ENCODE measurements around the gene TWF1. TPM values are rescaled to one million over a fixed set of nuclear protein-coding genes. Genes with fewer than 3 reads are reported as not detected.
A peak's percentile ranks its signal among the peaks of the same experiment; 100 is the strongest.
"Not testable (repeated sequence)": the region's sequence is repeated elsewhere in the genome, so short reads cannot be mapped to it uniquely, and the experiment has no call there.

TWF1 gene
- total RNA-seq, 4 donors from 2014 or later, result 88.2 to 126 (median 111) TPM

GRCh38 chr12:43760396-43760795 is 45.7 kb downstream of the TWF1 start:
- no peak for TF ChIP-seq CTCF (IDR thresholded peaks at IDR 0.05)
- no peak for TF ChIP-seq POLR2A (IDR thresholded peaks at IDR 0.05)
- TF ChIP-seq EP300 (IDR thresholded peaks at IDR 0.05), result no peak
- no peak for TF ChIP-seq POLR2AphosphoS5 (IDR thresholded peaks at IDR 0.05)
- ATAC-seq, result no peak
- no peaks in the 10 kb centered on the region for H3K9me3 ChIP-seq
- H3K36me3 ChIP-seq, result no peaks in the 10 kb centered on the region
- no peak overlapping the region for H3K27ac ChIP-seq
- H3K27me3 ChIP-seq, result no peaks in the 10 kb centered on the region
- H3K4me1 ChIP-seq, result peaks cover 6 to 35% (median 18%) of the 10 kb centered on the region in 3 donors
- no peak overlapping the region for H3K4me3 ChIP-seq
- WGBS, 2 donors (ENCODE audit: low coverage in 1 of 2), result 57 to 85% methylated on average over 1 to 2 of the region's 2 CpGs

GRCh38 chr12:43758728-43759563 is 47.2 kb downstream of the TWF1 start, which contains the start of the genes IRAK4 and PUS7L:
IRAK4 (plus strand) TSS chr12:43758951; CDS start chr12:43768112, 9,161 bp downstream.
PUS7L (minus strand) TSS chr12:43758790; CDS start chr12:43755245, 3,545 bp downstream.
- TF ChIP-seq EP300 (IDR thresholded peaks at IDR 0.05), result no peak
- peak; percentile 74 for TF ChIP-seq POLR2AphosphoS5 (IDR thresholded peaks at IDR 0.05)
- peak in 3 of 4 experiments; percentile 48 to 55 (median 54) for TF ChIP-seq CTCF (IDR thresholded peaks at IDR 0.05)
- TF ChIP-seq POLR2A (IDR thresholded peaks at IDR 0.05), result peak; percentile 55 to 57
- no peaks in the 10 kb centered on the region for H3K9me3 ChIP-seq

GRCh38 chr12:43758247-43758727 is 47.8 kb downstream of the TWF1 start:
- no peak for TF ChIP-seq POLR2AphosphoS5 (IDR thresholded peaks at IDR 0.05)
- TF ChIP-seq EP300 (IDR thresholded peaks at IDR 0.05), result no peak
- TF ChIP-seq CTCF (IDR thresholded peaks at IDR 0.05), result no peak
- no peak for TF ChIP-seq POLR2A (IDR thresholded peaks at IDR 0.05)
- peak overlapping the region; percentile 54 to 67 for H3K4me3 ChIP-seq
- no peaks in the 10 kb centered on the region for H3K9me3 ChIP-seq
- WGBS, 2 donors (ENCODE audit: low coverage in 1 of 2), result 1 to 2% methylated on average over 11 to 13 of the region's 18 CpGs
- no peaks in the 10 kb centered on the region for H3K27me3 ChIP-seq
- peak; percentile 24 for ATAC-seq
- H3K27ac ChIP-seq, result peak overlapping the region; percentile 12 to 89 (median 88)
- H3K4me1 ChIP-seq, result peaks cover 6 to 35% (median 18%) of the 10 kb centered on the region in 3 donors
- peaks cover 0 to 11% of the 10 kb centered on the region in 2 donors for H3K36me3 ChIP-seq

More at GRCh38 chr12:43758728-43759563, 47.2 kb downstream of the TWF1 start, which contains the start of the genes IRAK4 and PUS7L:
- peaks cover 0 to 11% of the 10 kb centered on the region in 2 donors for H3K36me3 ChIP-seq
- ATAC-seq, result peak; percentile 99
- 0 to 1% methylated on average over 6 to 12 of the region's 54 CpGs for WGBS, 2 donors (ENCODE audit: low coverage in 1 of 2)
- H3K4me3 ChIP-seq, result peak within 1 kb of the TSS; percentile 54 to 67
- peaks cover 6 to 35% (median 18%) of the 10 kb centered on the region in 3 donors for H3K4me1 ChIP-seq
- H3K27ac ChIP-seq, result peak within 1 kb of the TSS; percentile 62 to 89 (median 88)
- H3K27me3 ChIP-seq, result no peaks in the 10 kb centered on the region

- 93% methylated on average over 3 of the region's 3 CpGs for WGBS, 2 donors (ENCODE audit: low coverage in 1 of 2)
- H3K36me3 ChIP-seq, result peaks cover 0 to 18% of the 10 kb centered on the region in 2 donors
- ATAC-seq, result no peak
- no peak overlapping the region for H3K27ac ChIP-seq
- H3K4me3 ChIP-seq, result no peak overlapping the region
- H3K4me1 ChIP-seq, result peaks cover 0 to 10% (median 4%) of the 10 kb centered on the region in 3 donors
- TF ChIP-seq POLR2AphosphoS5 (IDR thresholded peaks at IDR 0.05) (no peak), POLR2A (IDR thresholded peaks at IDR 0.05) (no peak), CTCF (IDR thresholded peaks at IDR 0.05) (no peak), EP300 (IDR thresholded peaks at IDR 0.05) (no peak)
- H3K27me3 ChIP-seq, result no peaks in the 10 kb centered on the region
- no peaks in the 10 kb centered on the region for H3K9me3 ChIP-seq
These were observed 52.1 kb downstream of the TWF1 start for GRCh38 chr12:43754015-43754414.

GRCh38 chr12:43751360-43751759 is 54.8 kb downstream of the TWF1 start:
- ATAC-seq, H3K27ac ChIP-seq, H3K9me3 ChIP-seq, H3K27me3 ChIP-seq, H3K4me1 ChIP-seq, H3K4me3 ChIP-seq: not testable (repeated sequence)
- peaks cover 0 to 18% of the 10 kb centered on the region in 2 donors for H3K36me3 ChIP-seq
- WGBS, 2 donors (ENCODE audit: low coverage in 1 of 2), result 100% methylated on average over 3 of the region's 6 CpGs; no CpG with 5 or more reads in 1 of the 2 donors
